H4 (cell line): ENCODE results near the gene C1QB. TPM values are rescaled to one million over a fixed set of nuclear protein-coding genes. Genes with fewer than 3 reads are reported as not detected.
A peak's percentile ranks its signal among the peaks of the same experiment; 100 is the strongest.

ENCODE experiments used
- DNase-seq: peaks from one replicate; pipeline ENCODE4 v3.0.0-alpha.2; 2015; ENCODE audit warnings: low spot score
- total RNA-seq: library from RNA; depleted of rRNA; stranded (reverse); fragments of >200 nt; shearing (Covaris generic); gene quantifications from 2 replicates; pipeline ENCODE4 v1.2.3, GENCODE V29; 2014; rRNA removed

The C1QB gene
- total RNA-seq, result not detected in 2 replicates

GRCh38 chr1:22652881-22653316, at the start of gene C1QB:
TSS of gene C1QB (plus strand) at chr1:22653236. CDS start at chr1:22659463, 6,227 bp downstream.
- DNase-seq, result no peak

- no peak for DNase-seq
These were observed 46.9 kb upstream of the C1QB start for GRCh38 chr1:22606161-22606560.

GRCh38 chr1:22607154-22607553, 45.9 kb upstream of the C1QB start:
- DNase-seq, result no peak

GRCh38 chr1:22608361-22608760, 44.7 kb upstream of the C1QB start:
- no peak for DNase-seq

- DNase-seq, result no peak
These were observed 43.7 kb upstream of the C1QB start for GRCh38 chr1:22609291-22609690.

GRCh38 chr1:22611530-22611947, 41.5 kb upstream of the C1QB start:
- DNase-seq, result peak; percentile 49

GRCh38 chr1:22612671-22613571, 40.1 kb upstream of the C1QB start:
- no peak for DNase-seq

- DNase-seq, result no peak
These were observed 39.5 kb upstream of the C1QB start for GRCh38 chr1:22613572-22613918.

GRCh38 chr1:22613951-22614350, 39.1 kb upstream of the C1QB start:
- no peak for DNase-seq

- no peak for DNase-seq
These were observed 37.1 kb upstream of the C1QB start for GRCh38 chr1:22615886-22616285.

- no peak for DNase-seq
These were observed 36.5 kb upstream of the C1QB start for GRCh38 chr1:22616571-22616970.

GRCh38 chr1:22618056-22618455, 35.0 kb upstream of the C1QB start:
- no peak for DNase-seq

- DNase-seq, result peak; percentile 60
These were observed 33.8 kb upstream of the C1QB start for GRCh38 chr1:22619252-22619651.

GRCh38 chr1:22619798-22620197, 33.2 kb upstream of the C1QB start:
- no peak for DNase-seq

- no peak for DNase-seq
These were observed 31.3 kb upstream of the C1QB start for GRCh38 chr1:22621761-22622160.

GRCh38 chr1:22625262-22625925, 27.6 kb upstream of the C1QB start:
- DNase-seq, result no peak

- no peak for DNase-seq
These were observed 26.5 kb upstream of the C1QB start for GRCh38 chr1:22626237-22627157.

GRCh38 chr1:22627331-22627730, 25.7 kb upstream of the C1QB start:
- DNase-seq, result no peak

GRCh38 chr1:22628698-22629444, 24.2 kb upstream of the C1QB start:
- DNase-seq, result no peak

- no peak for DNase-seq
These were observed 23.1 kb upstream of the C1QB start for GRCh38 chr1:22629886-22630285.
